ENCODE data around the gene UNC5B. TPM values are rescaled to one million over a fixed set of nuclear protein-coding genes. Genes with fewer than 3 reads are reported as not detected.
"Not testable (repeated sequence)": the region's sequence is repeated elsewhere in the genome, so short reads cannot be mapped to it uniquely, and the experiment has no call there.

UNC5B gene
- total RNA-seq, 1 donor from 2014 or later: 22.4 TPM

- Mint-ChIP-seq H3K4me1 (ENCODE audit: unreplicated experiment) (peaks cover 26% of the 10 kb centered on the region), H3K36me3 (no peaks in the 10 kb centered on the region), H3K27me3 (peaks cover 22% of the 10 kb centered on the region), H3K9me3 (no peaks in the 10 kb centered on the region), H3K4me3 (peak overlapping the region; percentile 82), H3K27ac (peak overlapping the region; percentile 67)
- no peak for DNase-seq (ENCODE audit: extremely low spot score, unreplicated experiment)
- no peak for TF ChIP-seq CTCF (conservative IDR thresholded peaks at IDR 0.05)
Measured at GRCh38 chr10:71217266-71218045, 5.1 kb downstream of the UNC5B start.

- Mint-ChIP-seq H3K4me3 (peak overlapping the region; percentile 82), H3K9me3 (no peaks in the 10 kb centered on the region), H3K36me3 (no peaks in the 10 kb centered on the region), H3K27me3 (peaks cover 21% of the 10 kb centered on the region), H3K4me1 (ENCODE audit: unreplicated experiment) (peaks cover 31% of the 10 kb centered on the region), H3K27ac (peak overlapping the region; percentile 67)
- no peak for TF ChIP-seq CTCF (conservative IDR thresholded peaks at IDR 0.05)
- DNase-seq (ENCODE audit: extremely low spot score, unreplicated experiment): no peak
Measured at GRCh38 chr10:71218046-71218650, 5.8 kb downstream of the UNC5B start.

- H3K27me3 Mint-ChIP-seq: peaks cover 19% of the 10 kb centered on the region
- no peak overlapping the region for H3K27ac Mint-ChIP-seq
- H3K4me1 Mint-ChIP-seq (ENCODE audit: unreplicated experiment): peaks cover 36% of the 10 kb centered on the region
- H3K9me3 Mint-ChIP-seq: no peaks in the 10 kb centered on the region
- no peak for TF ChIP-seq CTCF (conservative IDR thresholded peaks at IDR 0.05)
- H3K4me3 Mint-ChIP-seq: peak overlapping the region; percentile 41
- no peak for DNase-seq (ENCODE audit: extremely low spot score, unreplicated experiment)
- H3K36me3 Mint-ChIP-seq: no peaks in the 10 kb centered on the region
Measured at GRCh38 chr10:71218651-71219050, 6.3 kb downstream of the UNC5B start.

GRCh38 chr10:71219236-71219917 is 7.0 kb downstream of the UNC5B start:
- H3K36me3 Mint-ChIP-seq; DNase-seq (ENCODE audit: extremely low spot score, unreplicated experiment); H3K9me3 Mint-ChIP-seq; H3K4me3 Mint-ChIP-seq: not testable (repeated sequence)
- peaks cover 16% of the 10 kb centered on the region for H3K27me3 Mint-ChIP-seq
- peak overlapping the region; percentile 15 for H3K27ac Mint-ChIP-seq
- peaks cover 33% of the 10 kb centered on the region for H3K4me1 Mint-ChIP-seq (ENCODE audit: unreplicated experiment)

GRCh38 chr10:71219918-71220688 is 7.7 kb downstream of the UNC5B start:
- Mint-ChIP-seq H3K9me3 (no peaks in the 10 kb centered on the region), H3K36me3 (no peaks in the 10 kb centered on the region), H3K27me3 (peaks cover 14% of the 10 kb centered on the region), H3K4me3 (no peak overlapping the region), H3K4me1 (ENCODE audit: unreplicated experiment) (peaks cover 31% of the 10 kb centered on the region), H3K27ac (no peak overlapping the region)
- TF ChIP-seq CTCF (conservative IDR thresholded peaks at IDR 0.05): no peak
- DNase-seq (ENCODE audit: extremely low spot score, unreplicated experiment): no peak
